ENCODE measurements around the gene HOXA11. TPM values are rescaled to one million over a fixed set of nuclear protein-coding genes. Genes with fewer than 3 reads are reported as not detected.

The HOXA11 gene
- total RNA-seq, 1 experiment from 2014 or later = 26.6 TPM

DNA sequence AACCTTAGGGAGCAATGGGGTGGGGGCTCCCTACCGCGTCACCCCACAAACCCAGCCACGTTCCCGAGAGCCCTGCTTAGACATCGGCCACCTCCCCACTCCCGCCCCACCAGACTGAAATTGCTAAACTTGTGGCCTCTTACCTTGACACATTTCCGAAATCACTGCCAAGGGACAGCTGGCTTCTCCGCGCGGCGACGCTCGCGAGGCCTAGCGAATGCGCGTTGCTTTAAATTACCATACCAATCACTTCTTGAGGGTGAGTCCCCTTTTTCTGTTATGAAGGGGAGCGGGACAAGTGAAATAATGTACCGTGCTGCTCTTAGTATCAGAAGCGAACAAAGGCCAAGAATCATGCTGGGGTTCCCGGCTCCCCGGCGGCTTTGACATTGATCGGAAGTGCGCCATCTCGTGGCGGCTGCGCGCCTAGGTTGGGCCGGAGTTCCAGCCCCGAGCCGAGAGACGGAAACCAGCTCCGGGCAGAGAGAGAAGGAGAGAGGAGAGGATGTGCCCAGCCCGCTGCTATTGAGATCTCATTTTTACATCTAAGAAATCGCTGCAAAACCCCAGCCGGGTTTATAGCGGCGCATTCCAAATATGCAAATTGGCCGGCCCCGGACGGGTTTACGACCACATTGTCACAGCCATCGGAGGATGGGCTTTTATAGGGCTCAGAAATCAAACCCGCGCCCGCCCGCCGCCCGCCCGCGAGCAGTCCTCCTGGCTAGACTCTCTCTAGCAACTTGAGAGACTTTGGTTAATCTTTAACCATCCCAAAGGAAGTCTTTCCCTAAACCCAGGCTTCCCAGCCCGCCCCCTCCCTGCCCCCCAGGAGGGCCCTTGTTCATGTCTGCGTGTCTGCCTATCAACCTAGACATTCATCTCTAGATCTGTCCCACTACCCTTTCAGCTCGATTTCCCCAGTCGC lies 5.3 kb downstream of the HOXA11 start:
- peak overlapping the region; percentile 93 for H3K4me2 ChIP-seq (ENCODE audit: low read length)
- no peaks in the 10 kb centered on the region for H4K20me1 ChIP-seq (ENCODE audit: low read length)
- CTCF ChIA-PET = interaction anchor here (0.5 to 1.3 kb wide), 9 partner anchors 9 to 576 kb away, joined by 3 to 11 read pairs (median 4); partner anchors contain the start of gene HOXA13
- POLR2A ChIA-PET (ENCODE audit: unreplicated experiment) = interaction anchor here (0.6 to 1.3 kb wide), 5 partner anchors 10 to 975 kb away, joined by 3 to 7 read pairs (median 4); no protein-coding TSS in a partner anchor
- BruUV-seq (replicated peaks) = TSS peak; percentile 41
- intact Hi-C loops (cut with micrococcal nuclease) = loop anchor here (1.0 kb wide), 1 partner anchor 10 kb away; no protein-coding TSS in a partner anchor
- peak; percentile 19 for ATAC-seq
- peak; percentile 90 for DNase-seq
- TF ChIP-seq, protein P1, sequence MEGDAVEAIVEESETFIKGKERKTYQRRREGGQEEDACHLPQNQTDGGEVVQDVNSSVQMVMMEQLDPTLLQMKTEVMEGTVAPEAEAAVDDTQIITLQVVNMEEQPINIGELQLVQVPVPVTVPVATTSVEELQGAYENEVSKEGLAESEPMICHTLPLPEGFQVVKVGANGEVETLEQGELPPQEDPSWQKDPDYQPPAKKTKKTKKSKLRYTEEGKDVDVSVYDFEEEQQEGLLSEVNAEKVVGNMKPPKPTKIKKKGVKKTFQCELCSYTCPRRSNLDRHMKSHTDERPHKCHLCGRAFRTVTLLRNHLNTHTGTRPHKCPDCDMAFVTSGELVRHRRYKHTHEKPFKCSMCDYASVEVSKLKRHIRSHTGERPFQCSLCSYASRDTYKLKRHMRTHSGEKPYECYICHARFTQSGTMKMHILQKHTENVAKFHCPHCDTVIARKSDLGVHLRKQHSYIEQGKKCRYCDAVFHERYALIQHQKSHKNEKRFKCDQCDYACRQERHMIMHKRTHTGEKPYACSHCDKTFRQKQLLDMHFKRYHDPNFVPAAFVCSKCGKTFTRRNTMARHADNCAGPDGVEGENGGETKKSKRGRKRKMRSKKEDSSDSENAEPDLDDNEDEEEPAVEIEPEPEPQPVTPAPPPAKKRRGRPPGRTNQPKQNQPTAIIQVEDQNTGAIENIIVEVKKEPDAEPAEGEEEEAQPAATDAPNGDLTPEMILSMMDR (conservative IDR thresholded peaks at IDR 0.05; ENCODE audit: low read depth, low read length) = peak; percentile 91
- no peak for TF ChIP-seq EZH2 (IDR thresholded peaks at IDR 0.05; ENCODE audit: low read length, unreplicated experiment)
- H3K9me3 ChIP-seq (ENCODE audit: low read length) = no peaks in the 10 kb centered on the region
- no peaks in the 10 kb centered on the region for H3F3A ChIP-seq (ENCODE audit: low read length, unreplicated experiment)
- H3K36me3 ChIP-seq (ENCODE audit: low read depth, low read length) = no peaks in the 10 kb centered on the region
- peak overlapping the region; percentile 84 for H3K4me3 ChIP-seq (ENCODE audit: low read length)
- H2AFZ ChIP-seq (ENCODE audit: low read length) = peak overlapping the region; percentile 55
- no peaks in the 10 kb centered on the region for H3K27me3 ChIP-seq (ENCODE audit: low read length)
- peak overlapping the region; percentile 90 for H3K9ac ChIP-seq (ENCODE audit: low read length)
- no peaks in the 10 kb centered on the region for H3K9me2 ChIP-seq (replicated peaks; ENCODE audit: low read length)
- H3K27ac ChIP-seq (ENCODE audit: low read length) = peak overlapping the region; percentile 97
- H3K4me1 ChIP-seq (ENCODE audit: insufficient read depth, low read length) = peaks cover 41% of the 10 kb centered on the region
- peaks cover 99% of the 10 kb centered on the region for H3K79me2 ChIP-seq (ENCODE audit: low read length)

DNA sequence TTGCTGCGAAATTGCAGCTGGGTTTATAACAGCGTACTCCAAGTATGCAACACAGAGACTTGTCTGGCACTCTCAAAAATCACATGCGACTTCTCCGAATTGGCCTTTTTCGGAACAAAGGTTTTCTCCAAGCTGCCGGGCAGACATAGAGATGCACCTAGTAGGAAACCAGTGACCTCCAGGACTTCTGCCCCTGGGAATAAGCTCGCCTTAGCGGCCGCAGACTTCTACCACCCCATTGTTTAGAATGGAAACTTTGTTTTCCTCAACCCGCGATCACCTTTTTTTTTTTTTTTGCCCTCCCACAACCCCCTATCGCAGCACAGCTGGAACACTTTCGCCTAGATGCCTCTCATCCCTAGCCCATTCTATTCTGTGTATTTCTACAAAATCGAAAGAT lies 6.0 kb downstream of the HOXA11 start:
- Histone ChIP-seq H3F3A (ENCODE audit: low read length, unreplicated experiment) (no peaks in the 10 kb centered on the region), H3K4me3 (ENCODE audit: low read length) (peak overlapping the region; percentile 84), H3K27ac (ENCODE audit: low read length) (peak overlapping the region; percentile 97), H3K4me1 (ENCODE audit: insufficient read depth, low read length) (peaks cover 46% of the 10 kb centered on the region), H3K9me3 (ENCODE audit: low read length) (no peaks in the 10 kb centered on the region), H4K20me1 (ENCODE audit: low read length) (no peaks in the 10 kb centered on the region), H3K9ac (ENCODE audit: low read length) (peak overlapping the region; percentile 90), H2AFZ (ENCODE audit: low read length) (no peak overlapping the region), H3K9me2 (replicated peaks; ENCODE audit: low read length) (no peaks in the 10 kb centered on the region), H3K36me3 (ENCODE audit: low read depth, low read length) (no peaks in the 10 kb centered on the region), H3K79me2 (ENCODE audit: low read length) (peaks cover 99% of the 10 kb centered on the region), H3K4me2 (ENCODE audit: low read length) (peak overlapping the region; percentile 93), H3K27me3 (ENCODE audit: low read length) (no peaks in the 10 kb centered on the region)
- no peak for DNase-seq
- intact Hi-C loops (cut with micrococcal nuclease) = no loop called here
- TF ChIP-seq EZH2 (IDR thresholded peaks at IDR 0.05; ENCODE audit: low read length, unreplicated experiment) (no peak), EZH2phosphoT487 (IDR thresholded peaks at IDR 0.05; ENCODE audit: borderline replicate concordance, low read length) (no peak)
- TF ChIP-seq, protein P1 (conservative IDR thresholded peaks at IDR 0.05; ENCODE audit: low read depth, low read length) = no peak
- no peak for ATAC-seq
- CTCF ChIA-PET = interaction anchor here (0.7 to 1.3 kb wide), 4 partner anchors 10 to 575 kb away, joined by 4 to 11 read pairs (median 7); no protein-coding TSS in a partner anchor
- POLR2A ChIA-PET (ENCODE audit: unreplicated experiment) = interaction anchor here (0.5 to 1.3 kb wide), 2 partner anchors 8 to 11 kb away, joined by 7 read pairs; no protein-coding TSS in a partner anchor
- BruUV-seq (replicated peaks) = no TSS peak

All from PC-3 (cell line).